Activated naive CD8-positive, alpha-beta T cell treated with anti-CD3 and anti-CD28 coated beads, Interleukin-2, amount 50 U/mL, for 16 hours (primary cell): ENCODE data around the gene NMUR1.
A peak's percentile ranks its signal among the peaks of the same experiment; 100 is the strongest.
"Not testable (repeated sequence)": the region's sequence is repeated elsewhere in the genome, so short reads cannot be mapped to it uniquely, and the experiment has no call there.

Experiments
- DNase-seq: peaks from one replicate; pipeline ENCODE4 v3.0.0-alpha.2; 2020; ENCODE audit warnings: low read depth, low spot score

The NMUR1 gene

GRCh38 chr2:231530099-231531011 lies at the start of gene NMUR1:
Gene NMUR1 (minus strand): TSS chr2:231530445. CDS start chr2:231530361, 84 bp downstream.
- DNase-seq = peak; percentile 23

GRCh38 chr2:231579560-231579959 lies 49.3 kb upstream of the NMUR1 start:
- DNase-seq = no peak

GRCh38 chr2:231578655-231579054 lies 48.4 kb upstream of the NMUR1 start:
- DNase-seq = not testable (repeated sequence)

- no peak for DNase-seq
These were observed 46.2 kb upstream of the NMUR1 start for GRCh38 chr2:231576465-231576864.

- no peak for DNase-seq
These were observed 45.5 kb upstream of the NMUR1 start for GRCh38 chr2:231575612-231576256.

- DNase-seq = no peak
These were observed 43.6 kb upstream of the NMUR1 start for GRCh38 chr2:231573698-231574421.

- DNase-seq = no peak
These were observed 42.9 kb upstream of the NMUR1 start for GRCh38 chr2:231573096-231573495.

GRCh38 chr2:231571661-231572191 lies 41.5 kb upstream of the NMUR1 start:
- DNase-seq = no peak

GRCh38 chr2:231570915-231571314 lies 40.7 kb upstream of the NMUR1 start:
- DNase-seq = not testable (repeated sequence)

- no peak for DNase-seq
These were observed 38.7 kb upstream of the NMUR1 start for GRCh38 chr2:231568785-231569435.

GRCh38 chr2:231568098-231568784 lies 38.0 kb upstream of the NMUR1 start:
- no peak for DNase-seq

- no peak for DNase-seq
These were observed 36.9 kb upstream of the NMUR1 start for GRCh38 chr2:231567159-231567558.

GRCh38 chr2:231565887-231566594 lies 35.8 kb upstream of the NMUR1 start:
- DNase-seq = no peak

- no peak for DNase-seq
These were observed 33.2 kb upstream of the NMUR1 start for GRCh38 chr2:231563378-231563961.

- DNase-seq = peak; percentile 13
These were observed 27.4 kb upstream of the NMUR1 start for GRCh38 chr2:231557571-231558217.

- no peak for DNase-seq
These were observed 26.7 kb upstream of the NMUR1 start for GRCh38 chr2:231556981-231557380.

- not testable (repeated sequence) for DNase-seq
These were observed 26.3 kb upstream of the NMUR1 start for GRCh38 chr2:231556496-231556895.

- DNase-seq = no peak
These were observed 24.7 kb upstream of the NMUR1 start for GRCh38 chr2:231554748-231555545.
